GM21360 (cell line): ENCODE results near the gene STX17.
"Not testable (repeated sequence)": the region's sequence is repeated elsewhere in the genome, so short reads cannot be mapped to it uniquely, and the experiment has no call there.

Source experiments
- ATAC-seq: cut with Tn5 transposase; IDR thresholded peaks from one replicate; pipeline ENCODE4 v1.9.1; 2021; ENCODE audit warnings: mild to moderate bottlenecking, moderate library complexity; ENCODE audit not compliant: unreplicated experiment

The STX17 gene

GRCh38 chr9:99966716-99967115 lies 60.3 kb downstream of the STX17 start:
- ATAC-seq: no peak

GRCh38 chr9:99967457-99967856 lies 61.0 kb downstream of the STX17 start:
- ATAC-seq: no peak

GRCh38 chr9:99970481-99970880 lies 64.0 kb downstream of the STX17 start:
- no peak for ATAC-seq

GRCh38 chr9:99971410-99971809 lies 65.0 kb downstream of the STX17 start:
- no peak for ATAC-seq

- no peak for ATAC-seq
These were observed 67.0 kb downstream of the STX17 start for GRCh38 chr9:99973455-99973854.

GRCh38 chr9:99977033-99977792 lies 70.8 kb downstream of the STX17 start:
- no peak for ATAC-seq

- no peak for ATAC-seq
These were observed 71.8 kb downstream of the STX17 start for GRCh38 chr9:99978221-99978620.

GRCh38 chr9:99980598-99980997 lies 74.1 kb downstream of the STX17 start:
- ATAC-seq: no peak

GRCh38 chr9:99986642-99987041 lies 80.2 kb downstream of the STX17 start:
- ATAC-seq: no peak

GRCh38 chr9:99990508-99990907 lies 84.1 kb downstream of the STX17 start:
- not testable (repeated sequence) for ATAC-seq

- no peak for ATAC-seq
These were observed 91.8 kb downstream of the STX17 start for GRCh38 chr9:99998266-99998665.

GRCh38 chr9:99998866-99999265 lies 92.4 kb downstream of the STX17 start:
- ATAC-seq: no peak

- no peak for ATAC-seq
These were observed 93.3 kb downstream of the STX17 start for GRCh38 chr9:99999797-100000196.

GRCh38 chr9:100011062-100011681 lies 104.7 kb downstream of the STX17 start:
- ATAC-seq: no peak

GRCh38 chr9:100012279-100012678 lies 105.8 kb downstream of the STX17 start:
- ATAC-seq: no peak

- no peak for ATAC-seq
These were observed 107.1 kb downstream of the STX17 start for GRCh38 chr9:100013573-100013972.

- ATAC-seq: no peak
These were observed 108.4 kb downstream of the STX17 start for GRCh38 chr9:100014846-100015245.

GRCh38 chr9:100019541-100019940 lies 113.1 kb downstream of the STX17 start:
- no peak for ATAC-seq
